DOHH2 (cell line): ENCODE results near the gene ITPRID2.

ENCODE experiments used
- H3F3A ChIP-seq: fragments of 200-600 bp; sonication (generic), shearing (Covaris generic); 2 replicates; pipeline ENCODE4 v1.6.0; 2016; ENCODE audit warnings: antibody characterized with exemption, mild to moderate bottlenecking; ENCODE audit not compliant: control insufficient read depth, insufficient read depth
- H3K27ac ChIP-seq: fragments of 200-600 bp; sonication (generic); 2 replicates; pipeline ENCODE4 v1.5.1; 2014; ENCODE audit warnings: low read depth, mild to moderate bottlenecking, low read length, moderate library complexity
- H3K27me3 ChIP-seq: fragments of 200-600 bp; sonication (generic); 2 replicates; pipeline ENCODE4 v1.6.1; 2014; ENCODE audit warnings: mild to moderate bottlenecking, low read length, mixed read lengths; ENCODE audit not compliant: control insufficient read depth
- H3K36me3 ChIP-seq: fragments of 200-600 bp; sonication (generic); 2 replicates; pipeline ENCODE4 v1.6.1; 2014; ENCODE audit warnings: mild to moderate bottlenecking, low read length, moderate library complexity, mixed read lengths; ENCODE audit not compliant: control insufficient read depth
- H3K4me1 ChIP-seq: fragments of 200-600 bp; sonication (generic); 2 replicates; pipeline ENCODE4 v1.6.1; 2014; ENCODE audit warnings: mild to moderate bottlenecking, low read length, mixed read lengths; ENCODE audit not compliant: control insufficient read depth
- H3K4me2 ChIP-seq: fragments of 200-600 bp; sonication (generic); 2 replicates; pipeline ENCODE4 v1.6.0; 2014; ENCODE audit warnings: mild to moderate bottlenecking, low read length, moderate library complexity
- H3K4me3 ChIP-seq: fragments of 200-600 bp; sonication (generic); 2 replicates; pipeline ENCODE4 v1.5.1; 2014; ENCODE audit warnings: mild to moderate bottlenecking, low read length, mixed read lengths
- H3K79me2 ChIP-seq: fragments of 200-600 bp; sonication (generic); 2 replicates; pipeline ENCODE4 v1.6.1; 2014; ENCODE audit warnings: mild to moderate bottlenecking, low read length, mixed read lengths; ENCODE audit not compliant: control insufficient read depth
- H3K9me2 ChIP-seq: fragments of 200-600 bp; sonication (generic); replicated peaks from 2 replicates; pipeline ENCODE4 v1.6.1; 2014; ENCODE audit warnings: mild to moderate bottlenecking, low read length, mixed read lengths; ENCODE audit not compliant: control insufficient read depth
- H3K9me3 ChIP-seq: fragments of 200-600 bp; sonication (generic); 2 replicates; pipeline ENCODE4 v1.6.1; 2014; ENCODE audit warnings: antibody characterized with exemption, low read length, mixed read lengths; ENCODE audit not compliant: control insufficient read depth, insufficient read depth
- H4K20me1 ChIP-seq: fragments of 200-600 bp; sonication (generic); 2 replicates; pipeline ENCODE4 v1.6.0; 2014; ENCODE audit warnings: low read depth, mild to moderate bottlenecking, antibody characterized with exemption, low read length, moderate library complexity; ENCODE audit not compliant: control insufficient read depth, insufficient read depth
- EZH2phosphoT487 ChIP-seq: fragments of 200-600 bp; sonication (generic); IDR thresholded peaks from 2 replicates; pipeline ENCODE4 v1.6.1; 2017; ENCODE audit warnings: borderline replicate concordance, mild to moderate bottlenecking, antibody characterized with exemption, low read length, moderate library complexity, mixed read lengths
- TF ChIP-seq, protein P1 (sequence below): fragments of 200-600 bp; sonication (generic); IDR thresholded peaks from one replicate; pipeline ENCODE4 v1.5.1; 2014; ENCODE audit warnings: antibody characterized with exemption, mild to moderate bottlenecking, low read depth, low read length; ENCODE audit not compliant: poor library complexity, severe bottlenecking

The ITPRID2 gene

DNA sequence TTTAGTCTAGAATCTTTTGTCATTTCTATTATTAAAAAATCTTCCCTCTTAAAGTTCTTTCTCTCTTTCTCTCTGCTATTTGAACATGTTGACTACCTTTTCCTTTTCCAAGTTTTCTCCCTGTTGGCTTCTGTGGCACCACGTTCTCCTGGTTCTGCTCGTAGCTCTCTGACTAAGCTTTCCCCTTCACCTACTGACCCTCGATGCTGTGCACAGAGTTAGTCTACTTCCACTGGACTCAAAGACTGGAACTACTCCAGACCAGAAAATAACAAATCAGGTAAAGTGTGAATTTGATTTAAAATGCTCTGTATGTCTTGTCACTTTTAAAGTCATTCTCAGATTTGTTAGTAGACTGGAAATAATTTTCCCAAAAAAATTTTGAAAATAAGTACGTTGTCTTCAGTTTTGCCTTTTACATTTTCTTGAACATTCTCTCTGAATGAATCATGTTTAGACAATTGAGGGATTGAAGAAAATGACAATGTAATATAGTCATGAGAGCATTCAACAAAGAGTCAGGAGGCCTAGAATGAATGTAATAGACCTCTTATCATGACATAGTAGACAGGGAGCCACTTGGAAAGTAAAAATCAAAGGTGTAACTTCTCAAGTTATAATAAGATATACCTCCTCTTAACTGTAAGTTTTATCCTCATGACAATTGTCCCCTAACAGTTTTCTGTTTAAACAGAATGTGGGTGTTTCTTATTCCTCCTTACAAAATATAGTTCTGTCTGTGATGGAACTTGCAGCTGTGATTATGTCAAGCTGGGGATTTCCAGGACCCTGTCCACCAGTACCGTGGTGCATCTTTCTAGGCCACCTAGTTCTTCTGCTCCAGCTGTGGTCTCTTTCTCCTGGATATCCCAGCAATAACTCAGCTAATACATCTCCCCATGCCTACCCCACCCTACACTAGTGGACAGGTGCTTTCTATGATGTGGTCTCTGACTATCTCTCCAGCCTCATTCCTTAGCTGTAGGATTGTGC, 25.5 kb downstream of the ITPRID2 start:
- Histone ChIP-seq H3K79me2 (peaks cover 2% of the 10 kb centered on the region; the same call in 1 of the 2 replicates), H3K27ac (no peak overlapping the region), H3K4me3 (no peak overlapping the region), H4K20me1 (no peaks in the 10 kb centered on the region), H3K4me1 (no peaks in the 10 kb centered on the region), H3F3A (no peaks in the 10 kb centered on the region), H3K9me2 (no peaks in the 10 kb centered on the region), H3K36me3 (peaks cover 81% of the 10 kb centered on the region), H3K4me2 (no peak overlapping the region), H3K9me3 (no peaks in the 10 kb centered on the region), H3K27me3 (no peaks in the 10 kb centered on the region)
- no peak for TF ChIP-seq EZH2phosphoT487
- TF ChIP-seq, protein P1, sequence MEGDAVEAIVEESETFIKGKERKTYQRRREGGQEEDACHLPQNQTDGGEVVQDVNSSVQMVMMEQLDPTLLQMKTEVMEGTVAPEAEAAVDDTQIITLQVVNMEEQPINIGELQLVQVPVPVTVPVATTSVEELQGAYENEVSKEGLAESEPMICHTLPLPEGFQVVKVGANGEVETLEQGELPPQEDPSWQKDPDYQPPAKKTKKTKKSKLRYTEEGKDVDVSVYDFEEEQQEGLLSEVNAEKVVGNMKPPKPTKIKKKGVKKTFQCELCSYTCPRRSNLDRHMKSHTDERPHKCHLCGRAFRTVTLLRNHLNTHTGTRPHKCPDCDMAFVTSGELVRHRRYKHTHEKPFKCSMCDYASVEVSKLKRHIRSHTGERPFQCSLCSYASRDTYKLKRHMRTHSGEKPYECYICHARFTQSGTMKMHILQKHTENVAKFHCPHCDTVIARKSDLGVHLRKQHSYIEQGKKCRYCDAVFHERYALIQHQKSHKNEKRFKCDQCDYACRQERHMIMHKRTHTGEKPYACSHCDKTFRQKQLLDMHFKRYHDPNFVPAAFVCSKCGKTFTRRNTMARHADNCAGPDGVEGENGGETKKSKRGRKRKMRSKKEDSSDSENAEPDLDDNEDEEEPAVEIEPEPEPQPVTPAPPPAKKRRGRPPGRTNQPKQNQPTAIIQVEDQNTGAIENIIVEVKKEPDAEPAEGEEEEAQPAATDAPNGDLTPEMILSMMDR: no peak

DNA sequence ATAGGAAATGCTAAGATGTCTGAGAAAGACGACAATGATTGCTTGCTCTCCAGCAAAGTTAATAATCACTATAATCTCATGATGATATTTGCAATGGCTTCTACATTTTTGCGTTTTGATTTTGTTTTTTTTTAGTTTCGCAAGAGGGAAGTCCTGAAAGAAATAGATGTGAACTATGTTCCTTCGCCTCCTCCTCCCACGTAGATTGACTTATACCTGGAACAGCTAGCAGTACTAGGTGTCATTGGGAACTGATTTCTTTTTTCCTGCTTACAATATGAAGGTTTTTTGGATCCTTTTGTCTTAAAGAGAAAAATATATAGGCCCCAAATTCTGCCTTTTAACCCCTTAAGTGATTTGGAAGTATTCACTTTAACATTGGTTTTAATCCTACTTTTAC, 26.7 kb downstream of the ITPRID2 start:
- no peaks in the 10 kb centered on the region for H4K20me1 ChIP-seq
- no peak overlapping the region for H3K4me2 ChIP-seq
- peaks cover 5% of the 10 kb centered on the region; the same call in 1 of the 2 replicates for H3K79me2 ChIP-seq
- H3K9me3 ChIP-seq: no peaks in the 10 kb centered on the region
- no peaks in the 10 kb centered on the region for H3K4me1 ChIP-seq
- H3K9me2 ChIP-seq: no peaks in the 10 kb centered on the region
- no peaks in the 10 kb centered on the region for H3K27me3 ChIP-seq
- no peak overlapping the region for H3K27ac ChIP-seq
- no peak overlapping the region for H3K4me3 ChIP-seq
- H3F3A ChIP-seq: no peaks in the 10 kb centered on the region
- TF ChIP-seq, protein P1: no peak
- TF ChIP-seq EZH2phosphoT487: no peak
- peaks cover 88% of the 10 kb centered on the region for H3K36me3 ChIP-seq

DNA sequence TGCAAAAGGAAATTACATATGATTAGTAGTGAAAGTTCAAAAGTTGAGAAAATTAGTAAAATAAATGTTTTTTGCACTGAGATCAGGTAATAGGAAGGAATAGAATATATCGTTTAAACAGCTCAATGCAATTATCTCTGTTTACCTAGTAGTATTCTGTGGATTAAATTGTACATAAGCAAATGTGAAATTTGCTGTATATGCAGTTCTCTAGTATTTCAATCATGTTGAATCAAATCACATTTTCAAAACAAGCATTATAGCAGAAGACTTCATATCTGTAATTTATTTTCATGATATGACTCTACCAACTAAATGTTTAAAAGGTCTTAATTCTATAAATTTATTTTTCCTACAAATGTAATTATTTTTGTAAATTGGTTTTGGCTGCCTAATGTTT, 31.6 kb downstream of the ITPRID2 start:
- TF ChIP-seq, protein P1: no peak
- no peak for TF ChIP-seq EZH2phosphoT487
- Histone ChIP-seq H3K27me3 (no peaks in the 10 kb centered on the region), H3K9me3 (no peaks in the 10 kb centered on the region), H3K27ac (no peak overlapping the region), H3K36me3 (peaks cover 82% of the 10 kb centered on the region), H3K4me1 (no peaks in the 10 kb centered on the region), H3K4me3 (no peak overlapping the region), H3K79me2 (peaks cover 35% of the 10 kb centered on the region), H4K20me1 (no peaks in the 10 kb centered on the region), H3K4me2 (no peak overlapping the region), H3F3A (no peaks in the 10 kb centered on the region), H3K9me2 (no peaks in the 10 kb centered on the region)
